Right hindlimb (tissue), 1 donor: ENCODE results near the gene BAIAP2L1.

Source experiments
- DNase-seq: peaks from one replicate; pipeline ENCODE4 v3.0.0-alpha.2; 2018

BAIAP2L1 gene

DNA sequence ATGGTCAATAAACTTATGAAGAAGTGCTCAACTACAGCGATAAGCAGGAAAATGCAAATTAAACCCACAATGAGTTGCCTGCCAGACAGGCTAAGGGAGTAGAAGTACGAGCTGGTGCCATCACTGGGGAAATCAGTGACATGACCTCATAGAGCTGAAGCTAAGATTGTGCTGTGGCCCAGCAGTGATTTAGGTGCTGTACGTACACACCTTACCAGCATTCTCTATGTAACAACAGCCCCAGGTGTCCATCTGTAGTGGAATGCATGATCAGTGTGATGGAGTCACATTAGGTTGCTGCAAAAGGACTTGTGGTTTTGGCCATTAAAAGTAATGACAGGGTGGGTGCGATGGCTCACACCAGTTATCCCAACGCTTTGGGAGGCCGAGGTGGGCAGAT, 143.2 kb downstream of the BAIAP2L1 start:
- DNase-seq, result no peak

DNA sequence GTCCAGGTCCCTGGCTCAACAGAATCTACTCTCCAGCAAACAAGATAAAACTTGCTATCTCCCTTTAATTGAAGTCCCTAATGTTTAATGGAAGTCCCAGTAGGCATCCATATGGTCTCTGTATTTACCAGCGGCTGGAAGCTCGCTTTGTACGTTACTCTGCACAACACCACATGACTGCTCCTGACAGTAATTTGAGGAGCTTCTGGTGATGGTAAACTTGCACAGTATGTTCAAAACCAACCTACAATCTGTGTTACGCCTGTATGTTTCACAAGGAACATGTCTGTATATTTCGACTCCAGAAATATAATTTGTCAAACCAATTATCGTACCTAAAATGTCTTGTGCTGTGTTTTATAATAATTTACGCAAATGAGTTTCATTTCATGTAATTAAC, 144.5 kb downstream of the BAIAP2L1 start:
- no peak for DNase-seq

DNA sequence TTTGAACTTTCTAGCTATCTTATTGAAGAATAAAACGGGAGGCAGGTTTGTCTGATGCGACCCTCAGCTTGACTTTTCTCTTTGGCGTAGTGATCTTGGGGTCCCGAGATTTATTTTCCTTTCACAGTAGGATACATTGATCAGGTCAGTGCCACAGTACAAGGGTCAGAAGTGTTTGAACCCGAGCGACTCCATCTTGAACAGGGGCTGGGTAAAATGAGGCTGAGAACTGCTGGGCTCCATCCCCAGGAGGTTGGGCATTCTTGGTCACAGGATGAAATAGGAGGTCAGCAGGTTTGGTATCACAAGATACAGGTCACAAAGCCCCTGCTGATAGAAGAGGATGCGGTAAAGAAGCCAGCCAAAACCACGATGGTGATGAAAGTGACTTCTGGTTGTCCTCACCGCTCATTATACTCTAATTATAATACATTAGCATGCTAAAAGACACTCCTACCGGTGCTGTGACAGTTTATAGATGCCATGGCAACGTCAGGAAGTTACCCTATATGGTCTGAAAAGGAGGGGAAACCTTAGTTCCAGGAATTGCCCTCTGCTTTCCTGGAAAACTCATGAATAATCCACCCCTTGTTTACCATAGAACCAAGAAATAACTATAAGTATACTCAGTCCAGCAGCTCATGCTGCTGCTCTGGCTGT, 145.8 kb downstream of the BAIAP2L1 start:
- no peak for DNase-seq

DNA sequence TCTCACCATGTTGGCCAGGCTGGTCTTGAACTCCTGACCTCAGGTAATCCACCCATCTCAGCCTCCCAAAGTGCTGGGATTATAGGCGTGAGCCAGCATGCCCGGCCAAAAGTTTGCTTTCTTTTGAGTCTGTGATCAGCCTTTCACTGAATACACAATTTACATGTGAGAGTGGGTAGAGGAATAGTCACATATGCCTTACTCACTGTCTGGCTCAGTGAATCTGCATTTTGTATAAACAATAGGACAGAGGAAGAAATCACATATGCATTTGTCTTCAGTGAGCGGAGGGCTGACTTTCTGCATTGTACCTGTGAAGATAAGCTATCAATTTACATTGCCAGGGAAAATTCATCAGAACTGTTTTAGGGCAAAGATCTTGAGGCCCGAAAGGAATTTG, 146.4 kb downstream of the BAIAP2L1 start:
- DNase-seq, result no peak

DNA sequence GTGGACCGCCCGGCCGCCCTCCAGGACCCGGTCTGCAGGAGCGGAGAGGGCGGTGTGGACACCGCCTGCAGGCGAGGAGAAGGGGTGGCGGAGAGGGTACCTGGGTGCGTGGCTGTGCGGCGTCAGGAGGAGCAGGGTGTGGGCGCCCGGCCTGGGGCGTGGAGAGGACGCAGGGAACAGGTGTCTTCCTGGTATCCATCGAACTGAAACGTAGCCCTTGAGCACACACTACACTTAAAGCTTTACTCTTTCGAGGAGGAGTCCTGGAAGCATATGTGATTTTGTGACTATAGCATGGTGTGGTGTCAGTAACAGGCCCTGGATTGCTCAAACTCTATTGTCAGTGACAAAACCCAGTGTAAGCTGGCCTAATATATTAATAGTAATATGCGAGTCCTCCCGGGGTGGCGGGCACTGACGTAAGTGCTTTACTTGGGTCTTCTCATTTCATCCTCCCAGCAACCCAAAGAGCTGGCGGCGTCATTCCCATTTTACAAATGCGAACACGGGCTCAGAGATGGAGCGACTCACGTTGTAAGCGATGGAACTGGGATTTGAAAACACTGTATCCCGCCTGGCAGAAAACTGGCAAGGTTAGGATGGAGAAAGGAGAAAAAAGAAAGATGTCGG, 148.3 kb downstream of the BAIAP2L1 start:
- no peak for DNase-seq

DNA sequence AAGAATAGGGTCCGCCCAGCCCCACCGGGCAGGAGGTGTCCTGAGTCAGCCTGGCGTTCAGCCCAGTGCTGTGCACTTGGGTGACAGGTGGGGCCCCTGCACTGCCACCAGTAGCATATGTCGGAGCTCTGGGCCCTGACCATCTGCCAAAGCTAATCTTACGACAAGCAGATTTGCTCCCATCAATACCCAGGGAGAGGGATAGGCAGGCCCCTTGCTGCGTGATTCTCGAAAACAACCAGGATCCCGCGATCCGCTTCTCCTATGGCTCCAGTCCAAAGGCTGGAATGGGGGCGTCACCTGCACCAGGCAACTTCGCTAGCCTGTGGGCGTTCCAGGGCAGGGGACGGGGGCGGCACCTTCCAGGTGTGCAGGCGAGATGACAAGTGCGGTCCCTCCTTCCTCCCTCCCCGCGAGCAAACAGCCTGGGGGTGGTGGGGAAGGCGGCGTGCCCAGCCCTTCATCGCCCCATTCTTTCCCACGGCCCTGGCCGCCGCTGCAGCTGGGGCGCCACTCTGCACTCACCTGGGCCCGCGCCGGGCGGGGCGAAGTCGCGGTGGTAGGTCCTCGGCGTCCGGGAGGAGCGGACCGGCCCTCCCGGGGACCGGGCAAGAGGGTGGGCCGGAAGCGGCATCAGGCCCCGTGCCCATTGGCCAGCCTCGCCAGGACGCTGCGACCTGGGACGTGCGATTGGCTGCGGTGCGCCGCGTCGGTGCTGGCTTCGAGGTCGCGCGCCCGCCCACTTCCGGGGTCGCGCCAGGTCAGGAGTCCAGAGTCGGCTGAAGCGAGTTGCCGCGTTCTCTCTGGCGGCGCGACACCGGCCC, 149.1 kb downstream of the BAIAP2L1 start, which contains the start of gene TECPR1:
Gene TECPR1 (minus strand): TSS at position 632 of the 824 bp plus-strand sequence. CDS start 6,086 bp downstream, outside the sequence.
- peak; percentile 94 for DNase-seq

DNA sequence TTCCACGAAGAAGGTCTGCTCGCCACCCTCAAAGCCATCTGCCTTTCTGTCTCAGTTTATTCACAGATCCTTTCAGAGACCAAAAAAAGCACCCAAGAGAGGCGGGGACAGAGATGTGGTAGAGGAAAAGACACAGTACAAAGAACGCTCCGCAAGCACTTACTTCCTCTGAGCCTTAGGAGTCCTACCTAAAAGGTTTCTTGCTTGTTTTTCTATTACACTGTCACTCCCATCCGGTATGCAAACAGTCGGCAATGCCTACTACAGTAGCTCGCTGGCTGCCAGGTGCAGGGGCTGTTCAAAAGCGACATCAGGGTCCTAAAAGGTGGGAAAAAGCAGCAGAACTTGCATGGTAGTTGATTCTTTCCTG, 149.7 kb downstream of the BAIAP2L1 start:
- DNase-seq, result no peak

DNA sequence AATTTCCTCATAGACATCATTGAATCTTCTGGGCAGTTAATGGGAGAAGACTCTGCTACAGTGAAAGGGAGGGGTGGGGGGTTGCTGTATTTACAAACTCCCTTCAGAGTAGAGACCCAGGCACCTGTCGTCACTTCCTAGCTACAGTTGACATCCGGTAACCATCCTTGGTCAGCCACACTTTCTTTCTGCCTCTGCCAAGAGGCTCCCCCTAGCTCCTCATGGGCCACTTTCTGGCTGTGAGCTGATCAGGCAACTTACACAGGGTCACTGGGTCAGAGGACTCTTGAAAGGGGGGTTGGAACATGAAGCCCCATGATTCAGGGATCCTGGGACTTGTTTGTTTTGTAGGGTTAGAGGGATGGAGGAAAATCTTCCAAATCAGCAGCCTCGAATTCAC, 150.1 kb downstream of the BAIAP2L1 start:
- DNase-seq, result no peak

DNA sequence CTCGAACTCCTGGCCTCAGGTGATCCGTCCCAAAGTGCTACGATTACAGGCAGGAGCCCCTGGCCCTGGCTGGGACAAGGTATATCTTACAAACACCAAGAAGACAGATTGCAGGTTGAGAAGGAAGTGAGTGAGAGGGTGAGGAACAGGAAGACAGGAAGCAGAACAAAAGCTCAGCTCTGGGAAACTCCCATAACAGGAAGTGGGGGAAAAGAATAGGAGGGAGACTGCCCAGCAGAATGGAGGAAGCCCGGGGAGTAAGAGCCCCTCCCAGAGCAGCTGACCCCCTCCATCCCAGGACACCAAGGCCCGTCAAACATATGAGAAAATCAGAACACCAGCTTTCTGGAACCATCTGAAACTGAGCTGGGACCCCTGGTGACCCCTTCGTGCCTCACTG, 151.8 kb downstream of the BAIAP2L1 start:
- DNase-seq, result no peak

DNA sequence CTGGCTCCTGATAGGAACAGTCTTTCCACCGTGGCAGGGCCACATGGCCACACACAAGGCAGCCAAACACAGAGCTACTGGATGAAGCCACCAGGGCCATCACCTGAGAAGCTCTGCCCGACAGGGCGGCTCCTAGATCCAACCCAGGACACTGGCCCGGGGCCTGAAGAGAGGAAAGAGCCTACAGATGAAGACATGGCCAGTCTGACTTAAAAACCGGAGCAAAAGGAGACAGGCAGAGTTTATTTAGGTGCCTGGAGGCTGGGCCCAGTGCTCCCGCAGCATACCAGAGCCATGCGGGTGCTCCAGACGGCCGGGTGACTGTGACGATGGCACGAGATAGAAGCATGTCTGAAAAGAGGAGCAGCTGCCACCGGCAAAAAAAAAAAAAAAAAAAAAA, 152.7 kb downstream of the BAIAP2L1 start:
- DNase-seq, result no peak

DNA sequence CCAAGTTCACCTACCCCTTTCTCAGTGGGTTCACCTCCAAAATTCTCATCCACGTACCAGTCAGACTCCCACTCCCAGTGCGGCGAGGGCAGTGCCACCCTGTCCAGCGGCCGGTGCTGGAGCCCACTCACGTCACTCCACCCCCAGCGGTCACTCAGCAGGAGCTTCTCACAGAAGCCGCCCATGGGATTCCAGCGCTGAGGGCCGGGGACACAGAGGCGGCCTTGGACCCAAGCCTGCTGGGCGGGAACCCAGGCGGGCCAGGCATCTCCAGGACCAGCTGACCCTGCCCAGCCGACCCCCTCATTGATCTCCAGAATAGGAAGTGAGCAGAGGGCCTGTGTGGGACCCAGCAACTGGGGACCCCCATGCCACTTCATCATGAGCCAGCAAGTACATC, 156.0 kb downstream of the BAIAP2L1 start:
- no peak for DNase-seq

DNA sequence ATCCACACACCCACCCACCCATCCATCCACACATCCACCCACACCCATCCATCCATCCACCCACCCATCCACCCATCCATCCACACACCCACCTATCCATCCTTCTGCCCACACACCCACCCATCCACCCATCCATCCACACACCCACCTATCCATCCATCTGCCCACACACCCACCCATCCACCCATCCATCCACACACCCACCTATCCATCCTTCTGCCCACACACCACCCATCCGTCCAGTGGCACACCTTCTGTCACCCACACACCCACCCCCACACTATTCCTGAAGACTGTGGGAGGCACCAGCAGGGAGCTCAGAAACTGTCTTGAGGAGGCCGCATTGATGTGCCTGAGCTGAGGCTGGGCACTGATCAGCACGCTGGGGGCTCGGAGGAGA, 158.0 kb downstream of the BAIAP2L1 start:
- DNase-seq, result no peak

DNA sequence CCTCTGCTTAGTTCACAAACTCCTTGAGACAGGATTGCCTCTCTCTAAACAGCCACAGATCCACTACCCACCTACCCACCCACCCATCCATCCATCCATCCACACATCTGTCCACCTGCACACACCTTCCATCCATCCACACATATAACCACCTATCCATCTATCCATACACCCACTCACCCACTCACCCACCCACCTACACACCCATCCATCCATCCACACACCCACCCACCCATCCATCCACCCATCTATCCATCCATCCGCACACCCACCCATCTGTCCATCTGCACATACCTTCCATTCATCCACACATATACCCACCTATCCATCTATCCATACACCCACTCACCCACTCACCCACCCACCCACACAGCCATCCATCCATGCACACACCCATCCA, 158.5 kb downstream of the BAIAP2L1 start:
- no peak for DNase-seq

DNA sequence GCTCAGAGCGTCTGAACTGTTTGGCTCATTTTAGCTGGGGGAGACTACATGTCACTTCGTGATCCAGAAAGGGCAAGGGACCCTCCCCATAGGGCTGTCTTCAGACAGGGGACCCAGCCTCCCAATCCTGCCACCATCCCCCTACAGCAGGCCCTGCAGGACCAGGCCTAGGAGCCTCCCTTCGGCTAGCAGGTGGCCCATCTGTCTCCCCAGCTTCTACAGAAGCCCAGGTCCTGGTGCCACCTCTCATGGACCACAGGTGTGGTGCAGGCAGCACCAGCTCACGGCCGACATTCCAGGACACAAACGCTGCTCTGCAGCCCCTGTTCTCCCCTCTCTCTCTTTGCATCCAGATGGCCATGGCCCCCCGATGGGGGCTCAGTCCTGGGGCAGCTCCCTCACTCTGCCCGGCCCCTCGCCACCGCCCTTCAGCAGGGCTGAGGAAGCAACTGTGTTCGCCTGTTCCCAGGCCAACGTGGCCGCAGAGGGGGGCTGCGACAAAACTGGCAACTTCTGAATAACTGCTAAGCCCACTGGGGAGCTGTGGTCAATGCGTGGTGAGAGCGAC, 159.1 kb downstream of the BAIAP2L1 start:
- no peak for DNase-seq
